Stimulated activated CD4-positive, alpha-beta T cell treated with anti-CD3 and anti-CD28 coated beads, Interleukin-4, amount 100 ng/mL, for 24 hours (primary cell): ENCODE measurements around the gene SPINK13.
"Not testable (repeated sequence)": the region's sequence is repeated elsewhere in the genome, so short reads cannot be mapped to it uniquely, and the experiment has no call there.

Experiments
- DNase-seq: peaks from one replicate; pipeline ENCODE4 v3.0.0-alpha.2; 2020

SPINK13 gene, protein sequence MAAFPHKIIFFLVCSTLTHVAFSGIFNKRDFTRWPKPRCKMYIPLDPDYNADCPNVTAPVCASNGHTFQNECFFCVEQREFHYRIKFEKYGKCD

DNA sequence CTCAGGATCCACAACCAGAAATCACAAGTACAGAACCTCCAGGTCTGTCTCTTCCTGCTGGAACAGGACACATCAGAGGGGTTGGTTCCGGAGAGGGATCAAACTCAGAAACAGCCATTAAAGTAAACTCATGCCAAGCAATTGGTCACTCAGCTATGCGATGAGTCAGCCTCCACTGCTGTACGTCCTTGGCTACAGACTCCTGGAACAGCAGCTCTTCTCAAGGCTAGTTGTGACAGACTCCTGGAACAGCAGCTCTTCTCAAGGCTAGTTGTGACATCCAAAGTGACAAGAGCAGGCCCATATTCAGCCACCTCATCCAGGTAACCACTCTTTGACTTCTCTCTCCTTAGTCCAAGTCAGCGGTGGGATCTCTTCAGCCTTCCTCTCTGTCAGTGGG is at the start of gene SPINK13:
Gene SPINK13 (plus strand): TSS at position 229 of the 400 bp plus-strand sequence. CDS start 1,279 bp downstream, outside the sequence.
- DNase-seq, result no peak

DNA sequence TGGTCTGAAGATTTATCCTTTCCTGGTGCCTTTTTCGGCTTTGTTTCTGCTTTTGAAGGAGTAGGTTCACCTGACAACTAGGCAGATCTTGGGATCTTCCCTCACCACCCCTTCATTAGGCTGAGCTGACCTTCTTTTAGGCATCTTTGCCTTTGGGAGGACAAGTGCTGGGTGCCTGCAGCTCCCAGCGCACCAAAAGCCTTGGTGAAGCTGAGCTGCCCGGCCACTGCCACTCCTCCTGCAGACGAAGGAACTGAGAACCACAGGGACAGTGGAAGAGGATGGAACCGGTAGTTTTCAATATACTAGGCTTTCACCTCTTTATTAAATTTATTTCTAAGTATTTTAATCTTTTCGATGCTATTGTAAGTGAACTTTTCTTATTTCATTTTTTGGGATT is 47.1 kb upstream of the SPINK13 start:
- DNase-seq, result no peak

DNA sequence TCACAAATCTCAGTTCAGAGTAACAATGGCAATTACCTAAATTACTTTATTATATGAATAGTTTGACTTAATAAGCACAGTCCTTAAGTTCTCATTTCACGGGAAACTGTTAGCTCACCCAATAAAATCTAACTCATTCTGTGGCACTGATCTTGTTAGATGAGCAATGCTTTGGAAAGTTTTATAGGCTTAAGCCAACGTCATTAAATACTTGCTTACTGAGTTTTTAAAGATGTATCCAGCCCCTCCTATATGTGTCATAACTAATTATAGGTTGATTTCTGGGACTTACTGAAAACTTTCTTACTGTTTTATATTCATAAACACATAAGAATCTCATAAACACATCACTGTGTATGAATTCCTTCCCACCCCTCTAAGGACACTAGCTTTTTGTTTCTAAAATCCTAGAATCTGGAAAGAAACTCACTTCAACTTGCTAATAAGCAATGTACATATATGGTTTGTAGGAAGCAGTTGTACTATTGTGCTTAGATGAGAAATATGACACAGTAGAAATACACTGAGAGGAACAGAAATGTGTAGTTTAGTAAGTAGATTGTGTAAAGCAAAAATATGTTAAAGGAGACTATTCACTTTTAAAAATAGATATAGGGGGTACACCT is 44.4 kb upstream of the SPINK13 start:
- DNase-seq, result no peak

DNA sequence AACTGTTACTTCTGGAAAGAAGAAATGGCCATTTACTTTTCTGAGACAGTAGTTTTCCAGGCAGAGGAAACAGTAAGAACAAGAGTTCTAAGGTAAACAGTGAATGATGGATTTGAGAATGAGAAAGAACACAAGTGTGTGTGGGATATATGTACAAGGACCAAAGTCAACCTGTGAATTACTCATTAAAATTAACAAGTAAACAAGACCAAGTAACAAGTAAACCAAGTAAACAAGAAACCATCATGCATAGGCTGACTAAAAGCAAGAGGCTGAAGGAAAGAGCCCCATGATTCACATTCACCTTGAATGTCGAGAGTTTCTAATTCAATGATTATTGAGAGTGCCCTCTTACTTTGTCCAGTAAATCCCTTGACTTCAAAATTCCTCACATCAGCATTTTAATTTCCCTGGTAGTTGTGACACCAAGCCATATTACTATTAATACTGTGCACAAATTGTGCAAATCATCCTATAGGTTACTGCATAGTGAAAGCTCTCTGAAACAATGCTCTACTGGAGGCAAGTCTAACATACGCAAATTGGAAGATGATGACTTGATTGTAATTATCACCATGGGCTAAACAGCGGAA is 40.1 kb upstream of the SPINK13 start:
- DNase-seq, result no peak

DNA sequence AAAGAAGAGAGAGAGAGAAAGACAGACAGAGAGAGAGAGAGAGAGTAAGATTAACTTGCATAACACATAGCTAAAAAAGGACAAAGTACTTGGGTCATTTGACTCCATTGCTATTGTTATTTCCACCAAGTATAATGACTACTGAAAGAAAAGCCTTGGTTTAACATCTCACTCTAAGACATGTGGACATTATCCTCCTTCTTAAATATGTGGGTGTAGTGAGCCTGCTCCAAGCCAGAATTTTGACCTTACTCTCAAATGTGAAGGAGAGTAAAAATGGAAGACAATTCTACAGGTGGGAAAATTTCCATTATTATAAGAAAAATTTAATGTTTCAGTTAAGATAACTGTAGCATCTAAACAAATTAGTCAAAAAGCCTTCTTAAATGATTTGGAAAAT is 38.8 kb upstream of the SPINK13 start:
- DNase-seq, result no peak

DNA sequence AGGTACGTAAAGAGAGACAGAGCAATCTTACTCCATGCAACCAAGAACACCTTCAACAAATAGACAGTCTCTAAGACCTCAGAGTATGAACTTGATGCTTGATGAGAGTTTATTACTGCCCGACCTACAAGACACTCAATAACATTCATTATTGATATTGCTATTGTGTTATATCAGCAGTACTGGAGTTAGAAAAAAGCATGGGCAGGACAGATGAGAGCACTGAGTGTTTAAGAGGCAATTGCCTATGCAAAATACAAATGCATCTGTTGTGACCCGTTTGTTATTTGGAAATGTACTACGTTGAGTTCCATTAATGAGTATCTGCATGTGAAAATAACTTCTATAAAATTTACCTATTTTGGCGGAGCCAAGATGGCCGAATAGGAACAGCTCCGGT is 38.4 kb upstream of the SPINK13 start:
- DNase-seq, result no peak

DNA sequence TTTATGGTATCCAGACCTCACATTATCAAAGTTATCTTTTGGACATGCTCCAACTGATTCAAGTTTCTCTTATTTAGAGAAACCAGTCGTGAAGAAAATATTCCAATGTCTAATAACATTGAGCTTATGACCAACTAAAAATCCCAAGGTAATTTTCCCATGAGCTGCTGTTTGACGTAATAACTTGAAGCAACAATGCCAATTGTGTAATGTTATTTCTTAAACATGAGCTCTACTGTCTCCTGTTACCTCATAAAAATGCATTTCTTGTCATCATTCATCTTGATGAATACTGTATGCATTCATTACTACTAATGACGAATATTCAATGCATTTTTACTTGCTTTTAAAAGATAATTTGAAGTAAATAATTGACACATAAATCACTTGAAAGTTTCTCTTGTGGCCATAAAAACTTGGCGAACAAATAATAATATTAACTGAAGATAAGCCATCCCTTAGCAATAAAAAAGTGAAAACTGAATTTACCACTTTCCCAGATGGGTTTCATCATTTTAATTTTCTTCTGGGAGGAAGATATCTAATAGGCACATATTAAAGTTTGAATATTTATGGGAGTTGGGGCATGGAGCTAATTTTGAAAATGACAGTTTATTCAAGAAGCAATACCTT is 30.7 kb upstream of the SPINK13 start:
- no peak for DNase-seq

DNA sequence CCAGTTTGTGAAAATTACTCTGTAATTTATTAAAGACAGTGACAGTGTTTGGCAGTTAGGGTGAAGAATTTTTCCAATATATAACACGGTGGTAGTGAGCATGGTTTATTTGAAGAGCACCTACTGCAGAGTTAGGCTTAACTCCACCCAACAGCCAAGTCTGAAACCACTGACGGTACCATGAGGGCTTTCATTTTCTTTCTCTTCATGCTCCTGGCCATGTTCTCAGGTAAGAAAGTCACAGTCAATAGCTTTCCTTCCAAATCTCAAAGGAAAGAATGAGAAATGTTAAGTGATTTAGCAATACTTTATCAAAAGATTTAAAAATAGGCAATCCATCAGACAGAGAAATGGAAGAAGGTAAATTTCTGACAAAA is 30.2 kb upstream of the SPINK13 start, which contains the start of gene MARCOL:
Gene MARCOL (plus strand): TSS at position 108 of the 377 bp plus-strand sequence. CDS start 73 bp downstream, at position 181.
- no peak for DNase-seq

DNA sequence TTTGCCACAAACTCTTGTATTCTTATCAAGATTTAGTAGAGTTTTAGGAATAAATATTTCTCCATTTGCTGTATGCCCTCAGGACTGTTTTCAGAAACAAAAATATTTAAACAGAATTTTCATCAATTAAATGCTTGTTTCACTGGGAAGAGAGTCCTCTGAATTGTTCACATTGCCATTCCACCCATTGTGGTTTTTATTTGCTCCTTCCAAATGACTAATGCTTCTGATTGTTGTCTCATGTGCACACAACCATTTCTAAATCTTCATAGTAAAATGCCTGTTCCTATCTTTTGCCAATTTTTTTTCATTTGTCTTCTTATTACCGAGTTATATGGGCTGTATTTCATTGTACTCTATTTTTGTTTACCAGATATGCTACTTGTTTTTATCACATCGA is 19.7 kb upstream of the SPINK13 start:
- DNase-seq, result no peak

DNA sequence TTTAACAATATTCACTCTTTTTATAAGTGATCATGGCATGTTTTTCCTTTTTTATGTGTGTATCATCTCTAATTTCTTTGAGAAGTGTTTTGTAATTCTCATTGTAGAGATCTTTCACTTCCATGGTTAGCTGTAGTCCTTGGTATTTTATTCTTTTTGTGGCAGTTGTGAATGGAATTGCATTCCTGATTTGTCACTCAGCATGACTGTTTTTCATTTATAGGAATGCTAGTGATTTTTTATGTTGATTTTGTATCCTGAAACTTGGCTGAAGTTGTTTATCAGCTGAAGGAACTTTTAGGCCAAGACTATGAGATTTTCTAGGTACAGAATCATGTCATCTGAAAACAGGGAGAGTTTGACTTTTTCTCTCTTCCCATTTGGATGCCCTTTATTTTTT is 13.1 kb upstream of the SPINK13 start:
- no peak for DNase-seq

DNA sequence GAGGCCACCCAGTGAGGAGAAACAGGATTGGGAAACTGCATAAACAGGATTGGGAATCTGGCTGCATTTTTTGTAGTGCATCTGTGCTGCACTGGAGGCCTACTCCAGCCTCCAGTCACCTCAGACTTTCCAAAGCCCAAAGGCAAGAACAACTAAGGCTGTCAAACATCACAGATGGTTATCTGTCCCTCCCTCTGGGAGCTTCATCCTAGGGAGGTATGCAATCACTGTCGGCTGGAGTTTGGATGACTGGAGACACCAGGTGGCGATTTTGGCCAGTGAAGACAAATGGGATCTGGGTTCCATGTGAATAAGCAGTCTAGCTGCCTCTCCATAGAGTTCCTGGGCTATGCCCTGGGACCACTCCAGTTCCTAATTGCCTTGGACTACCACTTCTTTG is 9.3 kb upstream of the SPINK13 start:
- DNase-seq, result no peak

DNA sequence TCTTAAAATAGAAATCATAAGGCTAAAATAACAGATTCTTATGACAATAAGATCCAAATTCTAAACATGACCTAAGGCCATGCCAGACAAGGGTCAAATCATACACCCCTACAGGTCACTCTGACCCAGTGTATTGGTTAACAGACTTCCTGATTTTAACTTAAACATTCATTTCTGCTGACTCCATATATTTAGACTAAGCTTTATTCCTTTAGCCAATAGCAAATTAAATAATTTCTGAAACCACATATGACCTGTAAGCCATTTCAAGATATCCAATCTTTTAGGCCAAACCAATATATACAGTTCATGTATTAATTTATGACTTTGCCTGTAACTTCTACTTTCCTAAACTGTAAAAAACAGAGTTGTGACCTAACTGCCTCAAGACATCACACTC is 7.4 kb upstream of the SPINK13 start:
- no peak for DNase-seq

DNA sequence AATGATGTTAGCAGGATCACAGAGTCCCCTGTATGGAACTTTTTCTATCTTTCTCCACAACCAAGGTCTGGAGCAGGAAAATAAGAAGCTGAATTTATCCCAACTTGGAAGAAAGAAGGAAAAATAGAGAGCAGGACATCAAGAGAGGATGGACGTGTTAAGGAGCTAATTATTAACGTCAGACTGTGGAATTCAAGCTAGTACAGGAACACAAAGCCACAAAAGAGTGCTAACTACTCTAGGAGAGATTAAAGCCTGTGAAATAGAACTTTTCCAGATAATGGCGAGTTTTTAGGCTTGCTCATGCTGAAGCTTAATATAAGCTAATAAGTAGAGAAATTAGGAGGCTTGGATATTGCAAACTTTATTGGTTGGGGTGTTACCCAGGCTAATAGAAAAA is 632 bp upstream of the SPINK13 start:
- DNase-seq, result no peak

DNA sequence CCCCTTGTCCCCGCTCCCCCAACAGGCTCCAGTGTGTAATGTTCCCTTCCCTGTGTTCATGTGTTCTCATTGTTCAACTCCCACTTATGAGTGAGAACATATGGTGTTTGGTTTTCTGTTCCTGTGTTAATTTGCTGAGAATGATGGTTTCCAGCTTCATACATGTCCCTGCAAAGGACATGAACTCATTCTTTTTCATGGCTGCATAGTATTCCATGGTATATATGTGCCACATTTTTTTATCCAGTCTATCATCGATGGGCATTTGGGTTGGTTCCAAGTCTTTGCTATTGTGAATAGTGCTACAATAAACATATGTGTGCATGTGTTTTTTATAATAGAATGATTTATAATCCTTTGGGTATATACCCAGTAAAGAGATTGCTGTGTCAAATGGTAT is 6.5 kb downstream of the SPINK13 start:
- not testable (repeated sequence) for DNase-seq

DNA sequence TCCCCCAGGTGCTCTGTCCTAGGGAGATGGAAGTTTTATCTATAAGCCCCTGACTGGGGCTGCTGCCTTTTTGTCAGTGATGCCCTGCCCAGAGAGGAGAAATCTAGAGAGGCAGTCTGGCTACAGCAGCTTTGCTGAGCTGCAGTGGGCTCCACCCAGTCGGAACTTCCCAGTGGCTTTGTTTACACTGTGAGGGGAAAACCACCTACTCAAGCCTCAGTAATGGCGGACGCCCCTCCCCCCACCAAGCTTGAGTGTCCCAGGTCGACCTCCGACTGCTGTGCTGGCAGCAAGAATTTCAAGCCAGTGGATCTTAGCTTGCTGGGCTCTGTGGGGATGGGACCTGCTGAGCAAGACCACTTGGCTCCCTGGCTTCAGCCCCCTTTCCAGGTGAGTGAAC is 12.3 kb downstream of the SPINK13 start:
- DNase-seq, result not testable (repeated sequence)

DNA sequence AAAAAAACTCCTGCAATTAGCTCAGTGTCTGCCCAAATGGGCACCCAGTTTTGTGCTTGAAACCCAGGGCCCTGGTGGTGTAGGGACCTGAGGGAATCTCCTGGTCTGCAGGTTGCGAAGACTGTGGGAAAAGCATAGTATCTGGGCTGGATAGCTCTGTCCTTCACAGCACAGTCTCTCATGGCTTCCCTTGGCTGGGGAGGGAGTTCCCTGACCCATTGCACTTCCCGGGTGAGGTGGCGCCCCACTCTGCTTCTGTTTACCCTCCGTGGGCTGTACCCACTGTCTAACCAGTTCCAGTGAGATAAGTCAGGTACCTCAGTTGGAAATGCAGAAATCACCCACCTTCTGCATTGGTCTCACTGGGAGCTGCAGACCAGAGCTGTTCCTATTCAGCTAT is 12.7 kb downstream of the SPINK13 start:
- not testable (repeated sequence) for DNase-seq

DNA sequence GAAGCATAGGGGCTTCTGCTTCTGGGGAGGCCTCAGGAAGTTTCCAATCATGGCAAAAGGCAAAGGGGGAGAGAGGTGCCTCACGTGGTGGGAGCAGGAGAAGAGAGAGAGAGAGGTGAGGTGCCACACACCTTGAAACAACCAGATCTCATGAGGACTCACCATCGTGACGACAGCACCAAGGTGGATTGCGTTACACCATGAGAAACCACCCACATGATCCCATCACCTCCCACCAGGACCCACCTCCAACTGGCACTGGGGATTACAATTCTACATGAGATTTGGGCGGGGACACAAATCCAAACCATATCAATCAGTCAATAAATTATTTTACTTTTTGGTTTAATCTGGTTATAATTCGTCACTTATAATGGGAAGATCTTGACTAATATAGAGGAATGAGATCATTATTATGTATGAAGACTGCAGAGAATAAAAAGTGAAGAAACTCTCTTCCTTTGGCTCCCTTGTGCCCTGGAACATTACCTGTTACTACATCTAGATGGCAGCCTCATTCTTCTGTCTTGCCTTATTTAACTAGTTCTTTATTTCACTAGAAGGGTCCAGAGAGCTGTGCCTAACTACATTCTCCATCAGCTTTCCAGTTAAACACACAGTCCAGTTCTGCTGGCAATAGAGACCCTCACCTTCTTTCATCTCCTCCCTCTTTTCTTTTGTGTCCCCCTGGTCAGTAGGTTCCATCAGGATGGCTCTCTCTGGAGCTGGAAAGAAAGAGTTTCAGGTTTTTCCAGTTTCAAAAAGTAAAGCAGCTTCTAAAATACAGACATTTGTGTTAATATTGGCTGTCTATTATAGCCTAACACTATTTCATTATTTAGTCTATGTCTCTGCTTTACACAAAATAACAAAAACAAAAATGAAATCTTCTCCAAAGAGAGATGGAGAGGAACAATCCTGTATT is 21.9 kb downstream of the SPINK13 start:
- DNase-seq, result no peak

DNA sequence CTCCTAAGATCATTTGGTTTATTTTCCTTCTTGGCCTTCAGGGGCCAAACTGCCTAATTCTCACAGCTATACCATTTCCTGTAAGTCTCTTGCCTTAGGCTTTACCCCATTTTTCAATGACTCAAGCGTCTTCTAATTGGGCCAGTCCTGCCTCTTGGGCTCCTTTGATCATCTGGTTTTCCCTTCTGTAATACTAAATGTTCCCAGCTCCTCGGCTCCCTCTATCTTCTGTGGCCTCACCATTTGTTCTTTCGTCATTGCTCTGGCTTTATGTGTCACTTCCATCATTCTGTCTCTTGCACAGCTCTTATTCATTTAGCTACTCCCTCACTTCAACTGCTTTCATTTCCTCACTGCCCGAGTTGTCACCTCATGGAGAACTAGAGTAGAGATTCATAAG is 29.1 kb downstream of the SPINK13 start:
- DNase-seq, result no peak

DNA sequence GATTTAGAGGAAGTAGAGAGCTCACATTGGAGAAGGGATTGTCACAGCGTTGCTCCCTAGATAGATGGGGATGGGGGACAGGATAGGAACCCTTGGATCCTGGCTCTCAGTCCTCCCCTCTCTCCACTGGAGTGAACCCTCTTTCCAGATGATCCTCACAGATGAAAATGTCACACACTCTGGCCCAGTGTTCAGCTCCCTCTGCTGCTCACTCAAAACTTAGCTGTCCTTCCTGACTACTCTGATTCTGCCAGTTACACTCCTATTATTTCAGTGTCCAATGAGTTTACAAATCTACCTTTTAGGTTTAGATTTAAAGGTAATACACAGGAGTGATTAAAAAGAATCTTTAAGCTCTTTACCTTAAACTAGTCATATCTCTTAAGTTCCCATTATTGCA is 37.9 kb downstream of the SPINK13 start:
- DNase-seq, result no peak

DNA sequence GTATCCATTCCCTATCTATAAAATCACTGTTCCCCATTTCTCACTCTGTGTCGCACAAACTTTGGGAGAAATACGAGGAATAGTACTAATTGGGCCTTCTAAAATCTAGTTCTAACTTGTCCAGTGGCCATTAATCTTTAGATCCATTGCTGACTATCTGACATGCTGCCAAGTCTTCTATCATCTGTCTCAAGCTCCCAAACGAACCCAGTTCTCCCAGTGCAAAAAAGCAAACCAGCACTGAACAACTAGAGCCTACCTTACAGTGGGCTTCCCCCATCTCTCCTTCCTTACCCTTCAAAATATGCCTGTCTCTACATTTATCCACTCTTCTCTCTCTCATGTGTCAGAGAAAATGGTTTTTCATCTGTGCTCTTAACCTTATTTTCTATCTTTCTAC is 40.4 kb downstream of the SPINK13 start:
- DNase-seq, result no peak

DNA sequence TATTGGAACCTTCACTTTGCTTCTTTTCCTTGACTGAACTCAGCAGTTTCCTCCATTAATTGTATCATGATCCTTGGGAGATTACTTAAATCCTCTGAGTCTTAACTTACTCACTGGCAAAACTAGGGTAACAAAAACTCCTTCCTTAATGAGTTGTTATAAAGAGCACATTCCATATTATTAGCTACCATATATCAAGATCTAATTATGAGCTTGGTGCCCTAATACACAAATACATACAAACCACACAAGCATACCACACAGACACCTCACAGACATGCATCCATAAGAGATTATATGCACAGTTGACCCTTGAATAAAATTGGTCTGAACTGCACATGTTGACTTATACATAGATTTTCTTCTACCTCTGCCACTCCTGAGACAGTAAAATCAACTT is 41.2 kb downstream of the SPINK13 start:
- DNase-seq, result no peak

DNA sequence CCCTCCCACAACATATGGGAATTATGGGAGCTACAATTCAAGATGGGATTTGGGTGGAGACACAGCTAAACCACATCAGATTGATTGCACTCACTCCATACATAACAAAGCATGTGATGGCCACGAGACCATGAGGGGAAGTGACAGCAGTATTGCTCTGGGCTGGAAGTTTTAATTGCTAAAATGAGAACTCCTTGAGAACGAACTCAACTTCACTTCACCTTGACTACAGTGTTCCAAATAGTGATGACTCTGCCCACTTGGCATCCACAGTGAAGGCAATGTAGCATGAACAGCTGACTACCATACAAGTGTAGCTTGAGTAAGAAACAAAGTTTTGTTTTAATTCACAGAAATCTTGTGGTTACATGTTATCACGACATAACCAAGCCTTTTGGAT is 42.9 kb downstream of the SPINK13 start:
- no peak for DNase-seq

DNA sequence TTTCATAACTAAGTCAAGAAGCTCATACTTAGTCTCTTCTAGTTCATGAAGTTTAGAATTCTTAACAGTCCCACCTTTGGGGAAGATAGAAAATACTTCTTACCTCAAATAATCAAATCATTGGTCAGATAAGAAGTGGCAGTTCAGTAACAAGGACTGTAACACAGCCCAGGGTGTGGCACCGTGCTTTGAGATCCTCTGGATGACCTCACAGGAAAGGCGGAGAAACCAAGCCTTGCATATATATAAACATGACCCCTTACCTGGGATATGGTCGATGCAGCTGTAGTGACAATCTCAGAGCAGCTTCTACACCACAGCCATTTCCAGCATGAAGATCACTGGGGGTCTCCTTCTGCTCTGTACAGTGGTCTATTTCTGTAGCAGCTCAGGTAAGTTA is 43.6 kb downstream of the SPINK13 start, which contains the start of gene SPINK7:
Gene SPINK7 (plus strand): TSS at position 271 of the 400 bp plus-strand sequence. CDS start 61 bp downstream, at position 332.
- no peak for DNase-seq
